Neural cell (in vitro differentiated cells): Measurements from ENCODE around the gene PTPN7.

Experiments used
- RAD21 ChIP-seq: fragments of 450-650 bp; conservative IDR thresholded peaks from 2 replicates; pipeline ENCODE4 v1.6.1; 2014; ENCODE audit warnings: antibody characterized with exemption, mild to moderate bottlenecking, moderate library complexity
- SMC3 ChIP-seq: fragments of 450-650 bp; conservative IDR thresholded peaks from 2 replicates; pipeline ENCODE4 v1.6.1; 2014; ENCODE audit warnings: antibody characterized with exemption, mild to moderate bottlenecking, moderate library complexity; ENCODE audit not compliant: poor library complexity
- TF ChIP-seq, protein P1 (sequence below): fragments of 450-650 bp; IDR thresholded peaks from 2 replicates; pipeline ENCODE4 v1.5.1; 2014; ENCODE audit warnings: antibody characterized with exemption, mild to moderate bottlenecking, moderate library complexity; ENCODE audit not compliant: poor library complexity, severe bottlenecking

DNA sequence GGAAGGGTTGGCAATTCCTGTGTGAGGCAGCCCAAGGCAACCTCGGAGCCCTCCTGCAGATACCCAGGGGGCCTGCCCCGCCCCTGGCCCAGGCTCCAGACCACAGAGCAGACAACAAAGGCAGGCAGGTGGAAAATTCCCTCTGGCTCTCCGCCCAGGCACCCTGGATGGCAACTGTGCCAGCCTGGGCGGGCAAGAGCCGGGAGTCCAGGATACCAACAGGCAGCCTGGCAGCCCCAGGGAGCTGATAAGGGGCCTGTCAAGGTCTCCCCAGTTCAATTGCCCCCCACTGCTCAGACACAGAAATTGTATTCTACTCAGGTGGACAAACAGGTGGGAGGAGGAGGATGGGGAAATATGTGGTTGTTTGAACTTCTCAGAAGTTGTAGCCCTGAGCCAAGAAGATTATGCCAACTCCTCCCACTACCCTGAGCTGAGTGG, 53.1 kb downstream of the PTPN7 start:
- TF ChIP-seq, protein P1, sequence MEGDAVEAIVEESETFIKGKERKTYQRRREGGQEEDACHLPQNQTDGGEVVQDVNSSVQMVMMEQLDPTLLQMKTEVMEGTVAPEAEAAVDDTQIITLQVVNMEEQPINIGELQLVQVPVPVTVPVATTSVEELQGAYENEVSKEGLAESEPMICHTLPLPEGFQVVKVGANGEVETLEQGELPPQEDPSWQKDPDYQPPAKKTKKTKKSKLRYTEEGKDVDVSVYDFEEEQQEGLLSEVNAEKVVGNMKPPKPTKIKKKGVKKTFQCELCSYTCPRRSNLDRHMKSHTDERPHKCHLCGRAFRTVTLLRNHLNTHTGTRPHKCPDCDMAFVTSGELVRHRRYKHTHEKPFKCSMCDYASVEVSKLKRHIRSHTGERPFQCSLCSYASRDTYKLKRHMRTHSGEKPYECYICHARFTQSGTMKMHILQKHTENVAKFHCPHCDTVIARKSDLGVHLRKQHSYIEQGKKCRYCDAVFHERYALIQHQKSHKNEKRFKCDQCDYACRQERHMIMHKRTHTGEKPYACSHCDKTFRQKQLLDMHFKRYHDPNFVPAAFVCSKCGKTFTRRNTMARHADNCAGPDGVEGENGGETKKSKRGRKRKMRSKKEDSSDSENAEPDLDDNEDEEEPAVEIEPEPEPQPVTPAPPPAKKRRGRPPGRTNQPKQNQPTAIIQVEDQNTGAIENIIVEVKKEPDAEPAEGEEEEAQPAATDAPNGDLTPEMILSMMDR: no peak
- TF ChIP-seq RAD21 (no peak), SMC3 (no peak)
